KOPT-K1 (cell line): ENCODE measurements around the gene POTEJ.
"Not testable (repeated sequence)": the region's sequence is repeated elsewhere in the genome, so short reads cannot be mapped to it uniquely, and the experiment has no call there.

Experiments
- H3K27ac ChIP-seq: fragments of 200-600 bp; sonication (generic); 2 replicates; pipeline ENCODE4 v1.5.1; 2016; ENCODE audit warnings: antibody characterized with exemption, mild to moderate bottlenecking, low read depth, low read length; ENCODE audit not compliant: poor library complexity, severe bottlenecking
- H3K36me3 ChIP-seq: fragments of 200-600 bp; sonication (generic); 2 replicates; pipeline ENCODE4 v1.5.1; 2017; ENCODE audit warnings: antibody characterized with exemption, mild to moderate bottlenecking, low read length, moderate library complexity; ENCODE audit not compliant: insufficient read depth
- H3K9me3 ChIP-seq: fragments of 200-600 bp; sonication (generic); 2 replicates; pipeline ENCODE4 v1.5.1; 2017; ENCODE audit warnings: antibody characterized with exemption, low read length, mild to moderate bottlenecking; ENCODE audit not compliant: insufficient read depth, poor library complexity, severe bottlenecking

POTEJ gene

GRCh38 chr2:130665596-130665995, 54.4 kb downstream of the POTEJ start:
- not testable (repeated sequence) for H3K27ac ChIP-seq, H3K36me3 ChIP-seq, H3K9me3 ChIP-seq

- not testable (repeated sequence) for H3K36me3 ChIP-seq, H3K9me3 ChIP-seq, H3K27ac ChIP-seq
Observed at GRCh38 chr2:130667516-130667915, 56.3 kb downstream of the POTEJ start.

GRCh38 chr2:130670026-130670745, 58.9 kb downstream of the POTEJ start:
- H3K27ac ChIP-seq, H3K9me3 ChIP-seq, H3K36me3 ChIP-seq: not testable (repeated sequence)

- not testable (repeated sequence) for H3K9me3 ChIP-seq, H3K36me3 ChIP-seq, H3K27ac ChIP-seq
Observed at GRCh38 chr2:130692041-130692770, 81.0 kb downstream of the POTEJ start.

- not testable (repeated sequence) for H3K9me3 ChIP-seq, H3K36me3 ChIP-seq, H3K27ac ChIP-seq
Observed at GRCh38 chr2:130693474-130693873, 82.2 kb downstream of the POTEJ start.

GRCh38 chr2:130703250-130703649, 92.0 kb downstream of the POTEJ start:
- H3K9me3 ChIP-seq, H3K27ac ChIP-seq: not testable (repeated sequence)

More at GRCh38 chr2:130703250-130703649, 92.0 kb downstream of the POTEJ start:
- not testable (repeated sequence) for H3K36me3 ChIP-seq
